ENCODE results near the gene SP5. TPM values are rescaled to one million over a fixed set of nuclear protein-coding genes. Genes with fewer than 3 reads are reported as not detected.

The SP5 gene
- total and polyA plus RNA-seq, 9 of the 15 experiments (the other 6 are each of a cell fraction or from before 2014, with no cell fraction given) = 0.03 to 1.7 (median 0.16) TPM; not detected in 1

- Histone ChIP-seq H3K27ac (ENCODE audit: extremely low read depth, low read depth, low read length) (peak overlapping the region; percentile 11; the same call in 1 of the 3 replicates), H3K36me3 (ENCODE audit: control insufficient read depth, insufficient read depth, low read length) (no peaks in the 10 kb centered on the region), H3K4me3 (no peak overlapping the region), H3K4me2 (ENCODE audit: insufficient read depth, low read length) (peak overlapping the region; percentile 22; the same call in 1 of the 2 replicates), H3K27me3 (ENCODE audit: control insufficient read depth in 2 of 2, insufficient read depth in 2 of 2, low read length in 2 of 2) (no peaks in the 10 kb centered on the region), H3K9ac (ENCODE audit: insufficient read depth in 1 of 2, low read depth in 2 of 2, low read length in 2 of 2) (peak overlapping the region in 1 of 2 experiments; percentile 68; a peak in 1 of 4 replicates), H3K79me2 (ENCODE audit: control insufficient read depth, insufficient read depth, low read length) (no peaks in the 10 kb centered on the region), H3K9me3 (replicated peaks; ENCODE audit: control insufficient read depth, insufficient read depth, low read depth, low read length) (0 out of 2 replicates have a peak, but pooled peaks cover 2% of the 10 kb centered on the region), H2AFZ (ENCODE audit: low read depth, low read length) (peak overlapping the region; percentile 88), H3K9me1 (ENCODE audit: control insufficient read depth, insufficient read depth, low read length) (no peaks in the 10 kb centered on the region), H4K20me1 (replicated peaks; ENCODE audit: control insufficient read depth, insufficient read depth, low read length) (no peaks in the 10 kb centered on the region), H3K4me1 (replicated peaks in 1 of 2; ENCODE audit: control insufficient read depth in 2 of 2, insufficient read depth in 2 of 2, low read length in 2 of 2) (peaks cover 10 to 15% of the 10 kb centered on the region in 2 experiments; a peak in 4 of 5 replicates)
- intact Hi-C loops (cut with micrococcal nuclease) (no loop called here), in situ Hi-C loops (cut with MboI) (no loop called here)
- ATAC-seq (peak; percentile 76), FAIRE-seq (peak; percentile 74), DNase-seq (ENCODE audit: extremely low read depth in 1 of 4, low spot score in 3 of 4) (peak in 3 of 4 experiments; percentile 13 to 52 (median 29))
- no TSS peak for BruUV-seq (replicated peaks)
- ChIA-PET CTCF (ENCODE audit: low intra/inter-chr PET ratio) (interaction anchor here (0.6 kb wide), 1 partner anchor 709 kb away, joined by 3 read pairs; no protein-coding TSS in a partner anchor), POLR2A (no interaction called here)
- 38% methylated on average over 16 of the region's 16 CpGs for WGBS (ENCODE audit: insufficient coverage, low coverage, missing lambda C conversion rate)
- TF ChIP-seq OTX1 (CRISPR knock-in tag; IDR thresholded peaks at IDR 0.05) (0 out of 2 replicates have a peak, but pooled peaks have one; percentile 18), NR4A1 (CRISPR knock-in tag; IDR thresholded peaks at IDR 0.05) (no peak), NR4A1 (tag; IDR thresholded peaks at IDR 0.05) (0 out of 2 replicates have a peak, but pooled peaks have one; percentile 47), ZNF318 (IDR thresholded peaks at IDR 0.05; ENCODE audit: borderline replicate concordance in 1 of 2, low read depth in 1 of 2) (no peak), TRIM25 (IDR thresholded peaks at IDR 0.05; ENCODE audit: borderline replicate concordance) (no peak), VEZF1 (CRISPR knock-in tag; IDR thresholded peaks at IDR 0.05) (no peak), GTF2A2 (tag; IDR thresholded peaks at IDR 0.05) (no peak), NFXL1 (CRISPR knock-in tag; IDR thresholded peaks at IDR 0.05) (no peak)
Observed at GRCh38 chr2:170707821-170708795, 7.0 kb upstream of the SP5 start.
